Measurements from ENCODE around the gene HEXA. TPM values are rescaled to one million over a fixed set of nuclear protein-coding genes. Genes with fewer than 3 reads are reported as not detected.
A peak's percentile ranks its signal among the peaks of the same experiment; 100 is the strongest.

The HEXA gene
- total RNA-seq, 2 experiments from 2014 or later, result 80.9 to 87.3 TPM

DNA sequence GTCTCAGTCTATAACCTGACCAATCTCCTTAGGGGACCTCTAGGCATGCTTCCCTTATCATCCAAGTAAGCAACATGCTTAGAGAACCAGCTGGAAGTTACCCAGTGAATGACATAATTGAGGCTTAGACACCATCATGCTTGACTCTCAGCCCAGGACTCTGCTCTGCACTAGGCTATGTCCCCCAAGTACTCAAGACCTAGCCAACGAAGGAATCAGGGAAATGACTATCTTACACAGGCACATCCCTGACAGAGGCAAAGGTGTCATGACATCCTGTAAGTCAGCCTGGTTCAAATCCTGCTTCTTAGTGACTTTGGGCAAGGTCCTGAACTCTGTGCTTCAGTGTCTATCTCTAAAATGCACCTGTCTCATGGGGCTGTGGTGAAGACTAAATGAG, 31.2 kb downstream of the HEXA start:
- DNase-seq, result no peak
- Mint-ChIP-seq H3K27ac (no peak overlapping the region), H3K36me3 (ENCODE audit: low read depth) (peaks cover 13% of the 10 kb centered on the region), H3K27me3 (ENCODE audit: low read depth) (no peaks in the 10 kb centered on the region), H3K9me3 (ENCODE audit: insufficient read depth) (no peaks in the 10 kb centered on the region), H3K4me1 (ENCODE audit: low read depth) (no peaks in the 10 kb centered on the region), H3K4me3 (no peak overlapping the region)
- ATAC-seq, result no peak
- ChIA-PET CTCF (no interaction called here), POLR2A (interaction anchor here (0.5 to 0.6 kb wide), 2 partner anchors 131 to 216 kb away, joined by 3 read pairs; no protein-coding TSS in a partner anchor)

- H3K27ac Mint-ChIP-seq, result no peak overlapping the region
- POLR2A ChIA-PET, result no interaction called here
- H3K36me3 Mint-ChIP-seq (ENCODE audit: low read depth), result peaks cover 5% of the 10 kb centered on the region
- CTCF ChIA-PET, result interaction anchor here (1.9 kb wide), 1 partner anchor 18 kb away, joined by 5 read pairs; no protein-coding TSS in a partner anchor
- DNase-seq (peak; percentile 65), ATAC-seq (peak; percentile 52)
- H3K4me1 Mint-ChIP-seq (ENCODE audit: low read depth), result no peaks in the 10 kb centered on the region
- no peaks in the 10 kb centered on the region for H3K9me3 Mint-ChIP-seq (ENCODE audit: insufficient read depth)
- H3K4me3 Mint-ChIP-seq, result no peak overlapping the region
- no peaks in the 10 kb centered on the region for H3K27me3 Mint-ChIP-seq (ENCODE audit: low read depth)
Measured at GRCh38 chr15:72342385-72342784, 33.4 kb downstream of the HEXA start.

GRCh38 chr15:72341361-72341760, 34.5 kb downstream of the HEXA start:
- Mint-ChIP-seq H3K4me3 (no peak overlapping the region), H3K36me3 (ENCODE audit: low read depth) (peaks cover 5% of the 10 kb centered on the region), H3K9me3 (ENCODE audit: insufficient read depth) (no peaks in the 10 kb centered on the region), H3K27ac (peak overlapping the region; percentile 71), H3K27me3 (ENCODE audit: low read depth) (no peaks in the 10 kb centered on the region), H3K4me1 (ENCODE audit: low read depth) (no peaks in the 10 kb centered on the region)
- no peak for DNase-seq
- CTCF ChIA-PET, result interaction anchor here (0.9 to 1.9 kb wide), 3 partner anchors 19 to 121 kb away, joined by 3 to 5 read pairs (median 4); no protein-coding TSS in a partner anchor
- POLR2A ChIA-PET, result no interaction called here
- no peak for ATAC-seq

- H3K36me3 Mint-ChIP-seq (ENCODE audit: low read depth), result peaks cover 5% of the 10 kb centered on the region
- CTCF ChIA-PET, result interaction anchor here (0.9 to 1.8 kb wide), 3 partner anchors 28 to 330 kb away, joined by 3 to 4 read pairs (median 4); no protein-coding TSS in a partner anchor
- POLR2A ChIA-PET, result no interaction called here
- H3K4me3 Mint-ChIP-seq, result no peak overlapping the region
- DNase-seq (no peak), ATAC-seq (no peak)
- H3K4me1 Mint-ChIP-seq (ENCODE audit: low read depth), result no peaks in the 10 kb centered on the region
- no peaks in the 10 kb centered on the region for H3K9me3 Mint-ChIP-seq (ENCODE audit: insufficient read depth)
- no peak overlapping the region for H3K27ac Mint-ChIP-seq
- no peaks in the 10 kb centered on the region for H3K27me3 Mint-ChIP-seq (ENCODE audit: low read depth)
Measured at GRCh38 chr15:72340366-72340765, 35.4 kb downstream of the HEXA start.

GRCh38 chr15:72339777-72340177, 36.0 kb downstream of the HEXA start:
- DNase-seq (no peak), ATAC-seq (no peak)
- no peaks in the 10 kb centered on the region for H3K27me3 Mint-ChIP-seq (ENCODE audit: low read depth)
- no peak overlapping the region for H3K4me3 Mint-ChIP-seq
- H3K27ac Mint-ChIP-seq, result no peak overlapping the region
- H3K9me3 Mint-ChIP-seq (ENCODE audit: insufficient read depth), result no peaks in the 10 kb centered on the region
- H3K36me3 Mint-ChIP-seq (ENCODE audit: low read depth), result peaks cover 5% of the 10 kb centered on the region
- POLR2A ChIA-PET, result no interaction called here
- CTCF ChIA-PET, result interaction anchor here (1.8 kb wide), 1 partner anchor 331 kb away, joined by 4 read pairs; no protein-coding TSS in a partner anchor
- H3K4me1 Mint-ChIP-seq (ENCODE audit: low read depth), result no peaks in the 10 kb centered on the region

DNA sequence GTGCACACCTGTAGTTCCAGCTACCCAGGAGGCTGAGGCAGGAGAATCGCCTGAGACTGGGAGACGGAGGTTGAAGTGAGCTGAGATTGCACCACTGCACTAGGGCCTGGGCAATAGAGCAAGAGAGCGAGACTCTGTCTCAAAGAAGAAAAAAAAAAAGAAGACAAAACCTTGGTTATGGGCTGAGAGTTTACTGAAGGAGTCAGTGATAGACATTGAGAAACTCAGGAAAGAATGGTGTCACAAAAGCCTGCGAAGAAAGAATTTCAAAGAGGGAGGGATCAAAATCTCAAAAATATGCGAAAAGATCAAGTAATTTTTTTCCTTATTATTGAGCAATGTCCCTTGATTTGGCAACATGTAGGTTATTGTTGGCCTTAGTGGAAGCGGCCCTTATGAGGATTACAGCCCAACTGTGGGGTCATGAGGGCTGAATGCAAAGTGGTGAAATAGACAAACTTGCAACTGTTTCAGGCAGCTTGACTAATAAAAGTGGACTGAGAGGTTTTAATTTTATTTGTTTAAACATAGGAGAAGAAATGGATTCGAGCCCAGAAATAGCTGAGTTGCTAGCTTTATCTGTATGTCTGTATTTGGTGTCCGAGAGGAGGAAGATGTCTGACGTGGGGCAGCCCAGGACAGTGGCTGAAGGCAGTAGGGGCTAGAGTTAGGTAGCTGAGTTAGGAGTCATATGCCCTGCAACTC, 37.0 kb downstream of the HEXA start:
- ChIA-PET POLR2A (no interaction called here), CTCF (no interaction called here)
- peaks cover 5% of the 10 kb centered on the region for H3K36me3 Mint-ChIP-seq (ENCODE audit: low read depth)

GRCh38 chr15:72338148-72338547, 37.7 kb downstream of the HEXA start:
- ATAC-seq, result no peak
- Mint-ChIP-seq H3K36me3 (ENCODE audit: low read depth) (peaks cover 5% of the 10 kb centered on the region), H3K4me3 (no peak overlapping the region), H3K9me3 (ENCODE audit: insufficient read depth) (no peaks in the 10 kb centered on the region), H3K4me1 (ENCODE audit: low read depth) (no peaks in the 10 kb centered on the region), H3K27me3 (ENCODE audit: low read depth) (no peaks in the 10 kb centered on the region), H3K27ac (no peak overlapping the region)
- ChIA-PET POLR2A (no interaction called here), CTCF (no interaction called here)
- DNase-seq, result no peak

More for the DNA sequence above, 37.0 kb downstream of the HEXA start:
- no peak overlapping the region for H3K4me3 Mint-ChIP-seq
- no peak overlapping the region for H3K27ac Mint-ChIP-seq
- ATAC-seq (no peak), DNase-seq (no peak)
- H3K4me1 Mint-ChIP-seq (ENCODE audit: low read depth), result no peaks in the 10 kb centered on the region
- no peaks in the 10 kb centered on the region for H3K27me3 Mint-ChIP-seq (ENCODE audit: low read depth)
- no peaks in the 10 kb centered on the region for H3K9me3 Mint-ChIP-seq (ENCODE audit: insufficient read depth)

DNA sequence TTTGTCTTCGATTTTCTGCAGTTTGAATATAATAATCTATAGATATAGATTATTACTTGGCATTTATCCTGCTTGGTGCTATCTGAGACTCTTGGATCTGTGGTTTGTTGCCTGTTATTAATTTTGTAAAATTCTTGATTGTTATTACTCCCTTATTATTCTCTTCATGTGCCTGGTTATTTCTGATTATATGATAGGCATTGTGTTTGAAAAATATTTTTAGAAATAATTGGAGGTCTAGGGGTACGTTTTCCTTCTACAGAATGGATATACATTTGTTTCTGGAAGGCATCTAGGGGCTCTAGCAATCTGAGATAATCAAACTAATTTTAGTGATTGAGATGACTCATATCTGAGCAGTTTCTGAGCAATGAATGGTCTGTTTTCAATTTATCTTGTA, 41.0 kb downstream of the HEXA start:
- H3K36me3 Mint-ChIP-seq (ENCODE audit: low read depth), result peaks cover 5% of the 10 kb centered on the region
- no peaks in the 10 kb centered on the region for H3K27me3 Mint-ChIP-seq (ENCODE audit: low read depth)
- ATAC-seq, result no peak
- POLR2A ChIA-PET, result no interaction called here
- CTCF ChIA-PET, result no interaction called here
- no peaks in the 10 kb centered on the region for H3K4me1 Mint-ChIP-seq (ENCODE audit: low read depth)
- H3K9me3 Mint-ChIP-seq (ENCODE audit: insufficient read depth), result no peaks in the 10 kb centered on the region
- no peak overlapping the region for H3K27ac Mint-ChIP-seq
- DNase-seq, result no peak
- H3K4me3 Mint-ChIP-seq, result no peak overlapping the region

DNA sequence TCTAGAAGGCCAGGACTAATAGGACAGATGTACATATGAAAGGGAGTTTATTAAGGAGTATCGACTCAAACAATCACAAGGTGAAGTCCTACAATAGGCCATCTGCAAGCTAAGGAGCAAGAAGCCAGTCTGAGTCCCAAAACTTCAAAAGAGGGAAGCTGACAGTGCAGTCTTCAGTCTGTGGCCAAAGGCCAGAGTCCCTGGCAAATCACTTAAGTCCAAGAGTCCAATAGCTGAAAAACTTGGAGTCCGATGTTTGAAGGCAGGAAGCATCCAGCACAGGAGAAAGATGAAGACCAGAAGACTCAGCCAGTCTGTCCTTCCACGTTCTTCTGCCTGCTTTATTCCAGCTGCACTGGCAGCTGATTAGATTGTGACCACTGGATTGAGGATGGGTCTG, 44.8 kb downstream of the HEXA start:
- Mint-ChIP-seq H3K9me3 (ENCODE audit: insufficient read depth) (no peaks in the 10 kb centered on the region), H3K27me3 (ENCODE audit: low read depth) (no peaks in the 10 kb centered on the region), H3K36me3 (ENCODE audit: low read depth) (peaks cover 9% of the 10 kb centered on the region), H3K4me1 (ENCODE audit: low read depth) (no peaks in the 10 kb centered on the region), H3K27ac (no peak overlapping the region), H3K4me3 (no peak overlapping the region)
- ATAC-seq (no peak), DNase-seq (no peak)
- ChIA-PET CTCF (no interaction called here), POLR2A (interaction anchor here (0.5 kb wide), 1 partner anchor 45 kb away, joined by 3 read pairs; the partner anchor contains the start of gene HEXA)

DNA sequence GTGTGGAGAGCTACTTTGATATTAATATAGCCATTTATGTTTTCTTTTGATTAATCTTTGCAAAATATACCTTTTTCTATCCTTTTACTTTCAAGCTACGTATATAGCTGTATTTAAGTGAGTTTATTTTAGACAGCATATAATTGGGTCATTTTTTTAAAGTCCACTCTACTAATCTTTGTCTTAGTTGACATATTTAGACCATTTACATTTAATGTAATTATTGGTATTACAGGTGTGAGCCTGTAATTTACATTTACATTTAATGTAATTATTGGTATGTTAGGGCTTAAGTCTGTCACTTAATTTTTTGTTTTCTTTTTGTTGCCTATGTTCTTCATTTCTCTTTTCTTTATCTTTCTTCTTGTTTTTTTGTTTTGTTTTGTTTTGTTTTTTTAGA, 52.1 kb downstream of the HEXA start:
- Mint-ChIP-seq H3K4me3 (no peak overlapping the region), H3K27me3 (ENCODE audit: low read depth) (peaks cover 17% of the 10 kb centered on the region), H3K9me3 (ENCODE audit: insufficient read depth) (no peaks in the 10 kb centered on the region), H3K36me3 (ENCODE audit: low read depth) (peaks cover 14% of the 10 kb centered on the region), H3K27ac (no peak overlapping the region), H3K4me1 (ENCODE audit: low read depth) (peaks cover 16% of the 10 kb centered on the region)
- no peak for ATAC-seq
- CTCF ChIA-PET, result interaction anchor here (1.2 to 2.1 kb wide), 2 partner anchors 11 to 13 kb away, joined by 3 to 10 read pairs; no protein-coding TSS in a partner anchor
- no peak for DNase-seq
- POLR2A ChIA-PET, result no interaction called here

GRCh38 chr15:72319985-72320671, 55.7 kb downstream of the HEXA start, which contains the start of gene CELF6:
Gene CELF6, minus strand, starts transcription at chr15:72320157. Its CDS starts 283 bp downstream, at chr15:72319874.
- peaks cover 29% of the 10 kb centered on the region for H3K27me3 Mint-ChIP-seq (ENCODE audit: low read depth)
- POLR2A ChIA-PET, result interaction anchor here (0.6 to 1.4 kb wide), 2 partner anchors 153 to 365 kb away, joined by 3 to 7 read pairs; partner anchors contain the start of gene ARIH1
- DNase-seq (peak; percentile 80), ATAC-seq (peak; percentile 83)
- peak within 1 kb of the TSS; percentile 16 for H3K27ac Mint-ChIP-seq
- H3K4me1 Mint-ChIP-seq (ENCODE audit: low read depth), result peaks cover 20% of the 10 kb centered on the region
- no peaks in the 10 kb centered on the region for H3K9me3 Mint-ChIP-seq (ENCODE audit: insufficient read depth)
- peaks cover 5% of the 10 kb centered on the region for H3K36me3 Mint-ChIP-seq (ENCODE audit: low read depth)
- CTCF ChIA-PET, result interaction anchor here (1.0 to 1.3 kb wide), 2 partner anchors 7 to 352 kb away, joined by 3 read pairs; no protein-coding TSS in a partner anchor
- peak within 1 kb of the TSS; percentile 65 for H3K4me3 Mint-ChIP-seq

Measured in activated CD8-positive, alpha-beta T cell treated with anti-CD3 and anti-CD28 coated beads, Interleukin-2, amount 10 ng/mL, durations not matched to agents 7 days and 5 days (primary cell).